H1 (cell line): ENCODE data around the gene MDH1B. TPM values are rescaled to one million over a fixed set of nuclear protein-coding genes. Genes with fewer than 3 reads are reported as not detected.

Experiments
- BCL11A ChIP-seq, 2 experiments: IDR thresholded peaks; one replicate each; pipeline ENCODE4 v1.6.1; 2011; ENCODE audit warnings: low read depth in 2 of 2, low read length in 2 of 2, mild to moderate bottlenecking in 2 of 2
- CBX8 ChIP-seq: fragments of 300-800, 300-1000 bp; sonication (generic); IDR thresholded peaks from 2 replicates; pipeline ENCODE4 v1.7.1; 2016; ENCODE audit warnings: low read depth, low read length, borderline replicate concordance
- CEBPB ChIP-seq: IDR thresholded peaks from 2 replicates; pipeline ENCODE4 v1.6.1; 2012; ENCODE audit warnings: low read depth, low read length
- CREB1 ChIP-seq: IDR thresholded peaks from 2 replicates; pipeline ENCODE4 v1.6.1; 2012; ENCODE audit warnings: inconsistent platforms
- JUN ChIP-seq: IDR thresholded peaks from 2 replicates; pipeline ENCODE4 v1.6.1; 2011; ENCODE audit warnings: low read depth, mild to moderate bottlenecking, improper control_type of control experiment, low read length
- NRF1 ChIP-seq: IDR thresholded peaks from 2 replicates; pipeline ENCODE4 v1.6.1; 2011; ENCODE audit warnings: mild to moderate bottlenecking, low read depth, low read length, improper control_type of control experiment
- polyA plus RNA-seq, 7 experiments: library from polyadenylated mRNA; depleted of rRNA in 3 of 7; stranded (reverse) in 5 of 7; unstranded in 2 of 7; fragments of >200 nt in 5 of 7; fragments of 200-250 nt in 2 of 7; gene quantifications; 1 replicate in 5 of 7; 2 replicates in 1 of 7; 4 replicates in 1 of 7; pipeline versions ENCODE4 v1.2.1 to v1.2.3, GENCODE V29; 2011 to 2013; ENCODE audit warnings: missing spikeins in 2 of 7, mixed read lengths in 2 of 7
- total RNA-seq: library from RNA; stranded (reverse); fragmentation: NEBNext Ultra II Directional; extraction: Animal tissue kit (Norgen Biotek cat#: 25700); gene quantifications from 2 replicates; pipeline ENCODE4 v1.2.1, GENCODE V29; 2021
- TF ChIP-seq, protein P1 (sequence below): IDR thresholded peaks from 2 replicates; pipeline ENCODE4 v1.6.1; 2012; ENCODE audit warnings: inconsistent platforms
- TF ChIP-seq, protein P2 (sequence below): IDR thresholded peaks from 2 replicates; pipeline ENCODE4 v1.6.1; 2011; ENCODE audit warnings: low read depth, mild to moderate bottlenecking, low read length; ENCODE audit not compliant: insufficient read depth

MDH1B gene
- total and polyA plus RNA-seq, 2 of the 8 experiments (the other 6 are each of a cell fraction or from before 2014, with no cell fraction given): 1.5 to 2.1 TPM

DNA sequence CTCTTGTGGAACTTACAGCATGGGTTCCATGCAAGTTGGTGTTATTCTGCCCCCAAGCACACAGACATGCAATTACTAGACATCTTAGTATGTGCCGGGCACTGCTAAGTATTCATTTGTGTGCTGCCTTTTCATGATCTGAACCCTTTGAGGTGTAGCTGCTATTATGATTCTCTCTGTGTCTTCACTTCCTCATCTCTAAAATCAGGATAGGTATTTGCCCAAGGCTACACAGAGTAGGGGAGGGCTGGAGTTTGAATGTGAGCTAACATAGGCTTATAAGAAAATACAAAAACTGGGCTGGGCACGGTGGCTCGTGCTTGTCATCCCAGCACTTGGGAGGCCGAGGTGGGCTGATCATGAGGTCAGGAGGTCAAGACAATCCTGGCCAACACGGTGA lies 27.5 kb upstream of the MDH1B start (continued):
- no peak for TF ChIP-seq JUN
- no peak for TF ChIP-seq CBX8
- no peak for TF ChIP-seq BCL11A (IDR thresholded peaks at IDR 0.05; ENCODE audit: low read depth in 2 of 2, low read length in 2 of 2)
- TF ChIP-seq NRF1: no peak
- TF ChIP-seq, protein P1, sequence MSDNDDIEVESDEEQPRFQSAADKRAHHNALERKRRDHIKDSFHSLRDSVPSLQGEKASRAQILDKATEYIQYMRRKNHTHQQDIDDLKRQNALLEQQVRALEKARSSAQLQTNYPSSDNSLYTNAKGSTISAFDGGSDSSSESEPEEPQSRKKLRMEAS: no peak
- TF ChIP-seq, protein P2, sequence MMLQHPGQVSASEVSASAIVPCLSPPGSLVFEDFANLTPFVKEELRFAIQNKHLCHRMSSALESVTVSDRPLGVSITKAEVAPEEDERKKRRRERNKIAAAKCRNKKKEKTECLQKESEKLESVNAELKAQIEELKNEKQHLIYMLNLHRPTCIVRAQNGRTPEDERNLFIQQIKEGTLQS: no peak
- no peak for TF ChIP-seq CREB1
- no peak for TF ChIP-seq CEBPB
- TF ChIP-seq, all 59 proteins: peak for 0
